VCaP (cell line): ENCODE results near the gene TASP1.
"Not testable (repeated sequence)": the region's sequence is repeated elsewhere in the genome, so short reads cannot be mapped to it uniquely, and the experiment has no call there.

Experiments used
- H3K27ac ChIP-seq: fragments of 450-650 bp; 2 replicates; pipeline ENCODE4 v1.5.1; 2017
- TF ChIP-seq, protein P1 (sequence below): fragments of 450-650 bp; conservative IDR thresholded peaks from 2 replicates; pipeline ENCODE4 v1.5.1; 2017; ENCODE audit warnings: mild to moderate bottlenecking, moderate library complexity

The TASP1 gene

DNA sequence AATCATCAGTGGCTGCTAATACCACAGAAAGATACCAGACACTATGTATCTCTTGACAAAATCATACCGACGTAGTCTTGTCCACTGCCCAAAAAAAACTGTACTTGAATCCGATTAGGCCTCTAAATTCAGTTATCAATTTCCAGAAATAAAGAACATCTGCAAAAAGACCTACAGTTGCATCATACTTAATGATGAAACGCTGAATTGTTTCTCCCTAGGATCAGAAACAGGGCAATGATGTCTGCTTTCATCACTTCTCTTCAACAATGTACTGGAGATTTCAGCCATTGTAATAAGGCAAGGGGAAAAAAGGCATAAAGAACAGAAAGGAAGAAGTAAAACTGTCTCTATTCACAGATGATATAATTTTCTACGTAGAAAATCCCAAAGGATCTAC lies 152.0 kb downstream of the TASP1 start:
- H3K27ac ChIP-seq = no peak overlapping the region
- TF ChIP-seq, protein P1, sequence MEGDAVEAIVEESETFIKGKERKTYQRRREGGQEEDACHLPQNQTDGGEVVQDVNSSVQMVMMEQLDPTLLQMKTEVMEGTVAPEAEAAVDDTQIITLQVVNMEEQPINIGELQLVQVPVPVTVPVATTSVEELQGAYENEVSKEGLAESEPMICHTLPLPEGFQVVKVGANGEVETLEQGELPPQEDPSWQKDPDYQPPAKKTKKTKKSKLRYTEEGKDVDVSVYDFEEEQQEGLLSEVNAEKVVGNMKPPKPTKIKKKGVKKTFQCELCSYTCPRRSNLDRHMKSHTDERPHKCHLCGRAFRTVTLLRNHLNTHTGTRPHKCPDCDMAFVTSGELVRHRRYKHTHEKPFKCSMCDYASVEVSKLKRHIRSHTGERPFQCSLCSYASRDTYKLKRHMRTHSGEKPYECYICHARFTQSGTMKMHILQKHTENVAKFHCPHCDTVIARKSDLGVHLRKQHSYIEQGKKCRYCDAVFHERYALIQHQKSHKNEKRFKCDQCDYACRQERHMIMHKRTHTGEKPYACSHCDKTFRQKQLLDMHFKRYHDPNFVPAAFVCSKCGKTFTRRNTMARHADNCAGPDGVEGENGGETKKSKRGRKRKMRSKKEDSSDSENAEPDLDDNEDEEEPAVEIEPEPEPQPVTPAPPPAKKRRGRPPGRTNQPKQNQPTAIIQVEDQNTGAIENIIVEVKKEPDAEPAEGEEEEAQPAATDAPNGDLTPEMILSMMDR = no peak

DNA sequence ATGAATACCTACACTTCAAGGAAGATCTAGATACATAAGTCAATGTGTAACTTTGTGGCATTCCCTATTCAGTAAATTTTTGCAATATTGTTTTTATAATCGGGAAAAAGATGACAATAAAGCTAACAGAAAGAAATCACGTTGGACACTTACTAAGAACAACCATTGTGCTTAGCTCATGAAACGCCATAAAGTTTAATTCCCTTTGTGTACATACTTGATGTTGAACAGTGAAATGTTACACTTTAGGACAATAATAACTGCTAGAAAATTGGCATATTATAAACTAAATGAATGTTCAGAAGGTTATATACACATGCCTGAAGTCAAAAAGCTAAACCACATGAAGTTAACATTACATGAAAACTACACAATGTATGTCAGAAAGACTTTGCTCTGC lies 153.2 kb downstream of the TASP1 start:
- no peak overlapping the region for H3K27ac ChIP-seq
- TF ChIP-seq, protein P1 = no peak

DNA sequence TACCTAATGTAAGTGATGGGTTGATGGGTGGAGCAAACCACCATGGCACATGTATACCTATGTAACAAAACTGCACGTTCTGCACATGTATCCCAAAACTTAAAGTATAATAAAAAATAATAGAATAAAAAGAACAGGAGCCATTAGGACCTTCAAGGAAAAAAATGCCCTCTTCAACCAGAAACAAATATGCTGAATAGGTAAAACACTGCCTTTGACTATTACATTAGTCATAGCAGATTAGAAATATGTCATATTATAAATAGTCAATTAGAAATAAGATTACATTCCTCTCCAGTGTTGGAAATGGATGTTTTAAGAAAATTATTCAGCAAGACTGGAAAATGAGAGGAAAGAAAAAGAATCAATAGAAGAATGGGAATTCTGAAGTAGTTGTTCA lies 153.7 kb downstream of the TASP1 start:
- H3K27ac ChIP-seq = not testable (repeated sequence)

DNA sequence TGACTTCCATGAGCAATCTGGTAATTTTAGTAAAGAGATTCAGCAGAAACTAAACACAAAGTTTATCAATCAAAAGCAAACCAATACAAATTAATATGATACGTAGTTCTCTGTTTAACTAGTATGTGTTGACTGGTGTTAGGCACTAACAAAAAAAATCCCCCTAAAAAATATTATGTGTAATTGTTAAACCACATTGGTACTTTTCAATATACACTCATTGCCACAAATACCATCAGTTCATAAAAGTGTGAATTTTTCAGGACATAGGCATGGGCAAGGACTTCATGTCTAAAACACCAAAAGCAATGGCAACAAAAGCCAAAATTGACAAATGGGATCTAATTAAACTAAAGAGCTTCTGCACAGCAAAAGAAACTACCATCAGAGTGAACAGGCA lies 155.3 kb downstream of the TASP1 start:
- not testable (repeated sequence) for H3K27ac ChIP-seq

DNA sequence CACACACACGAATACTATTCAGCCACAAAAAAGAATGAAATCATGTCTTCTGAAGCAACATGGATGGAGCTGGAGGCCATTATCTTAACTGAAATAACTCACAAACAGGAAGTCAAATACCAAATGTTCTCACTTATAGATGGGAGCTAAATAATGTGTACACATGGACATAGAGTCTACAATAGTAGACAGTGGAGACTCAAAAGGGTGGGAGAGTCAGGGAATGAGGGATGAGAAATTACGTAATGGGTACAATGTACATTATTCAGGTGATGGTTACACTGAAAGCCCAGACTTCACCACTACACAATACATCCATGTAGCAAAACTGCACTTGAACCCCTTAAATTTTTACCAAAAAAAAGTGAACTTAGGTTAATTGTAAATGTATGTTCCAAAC lies 160.4 kb downstream of the TASP1 start:
- no peak overlapping the region for H3K27ac ChIP-seq
- TF ChIP-seq, protein P1 = no peak

DNA sequence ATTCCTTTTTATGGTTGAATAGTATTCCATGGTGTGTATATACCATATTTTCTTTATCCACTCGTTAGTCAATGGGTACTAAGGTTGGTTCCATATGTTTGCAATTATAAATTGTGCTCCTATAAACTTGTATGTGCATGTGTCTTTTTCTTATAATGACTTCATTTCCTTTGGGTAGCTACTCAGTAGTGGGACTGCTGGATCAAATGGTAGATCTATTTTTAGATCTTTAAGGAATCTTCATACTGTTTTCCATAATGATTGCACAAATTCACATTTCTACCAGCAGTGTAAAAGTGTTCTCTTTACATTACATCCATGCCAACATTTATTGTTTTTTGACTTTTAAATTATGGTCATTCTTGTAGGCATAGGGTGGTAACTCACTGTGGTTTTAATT lies 164.3 kb downstream of the TASP1 start:
- TF ChIP-seq, protein P1 = no peak
- H3K27ac ChIP-seq = no peak overlapping the region

DNA sequence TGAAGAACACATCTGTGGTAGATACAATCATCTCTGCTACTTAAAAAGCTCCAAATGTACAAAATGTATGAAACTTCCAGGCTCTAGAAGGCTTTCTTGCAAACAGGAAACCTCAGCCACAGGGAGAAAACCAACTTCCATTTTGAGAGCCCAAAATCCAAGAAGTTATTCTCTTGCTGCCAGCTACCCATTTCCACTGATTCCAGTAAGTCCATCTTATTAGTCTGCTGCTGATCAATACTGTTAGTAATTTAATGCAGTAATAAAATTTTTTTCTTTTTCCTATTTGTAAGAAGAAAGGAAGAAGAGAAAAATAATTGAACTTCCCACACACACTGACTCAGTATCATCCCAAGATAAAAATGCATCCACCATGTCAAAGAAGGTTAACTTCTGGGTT lies 169.5 kb downstream of the TASP1 start:
- TF ChIP-seq, protein P1 = no peak
- no peak overlapping the region for H3K27ac ChIP-seq

DNA sequence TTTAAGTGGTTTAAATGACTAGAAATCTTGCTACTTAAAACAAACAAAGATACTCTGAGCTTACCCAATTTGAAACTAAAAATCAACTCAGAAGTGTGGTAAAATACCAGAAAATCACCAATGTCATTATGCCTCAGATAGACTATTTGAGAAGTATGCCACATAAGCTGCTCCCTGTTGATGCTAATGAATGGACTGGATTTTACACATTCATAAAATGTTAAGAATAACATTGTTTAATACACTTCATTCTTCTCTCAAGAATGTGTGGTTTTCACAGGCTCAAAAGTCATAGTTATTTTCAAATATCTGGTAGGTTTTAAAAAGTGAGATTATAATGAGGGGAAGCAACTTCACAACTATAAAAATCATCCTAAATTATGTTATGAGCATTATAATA lies 170.6 kb downstream of the TASP1 start:
- TF ChIP-seq, protein P1 = no peak
- no peak overlapping the region for H3K27ac ChIP-seq

DNA sequence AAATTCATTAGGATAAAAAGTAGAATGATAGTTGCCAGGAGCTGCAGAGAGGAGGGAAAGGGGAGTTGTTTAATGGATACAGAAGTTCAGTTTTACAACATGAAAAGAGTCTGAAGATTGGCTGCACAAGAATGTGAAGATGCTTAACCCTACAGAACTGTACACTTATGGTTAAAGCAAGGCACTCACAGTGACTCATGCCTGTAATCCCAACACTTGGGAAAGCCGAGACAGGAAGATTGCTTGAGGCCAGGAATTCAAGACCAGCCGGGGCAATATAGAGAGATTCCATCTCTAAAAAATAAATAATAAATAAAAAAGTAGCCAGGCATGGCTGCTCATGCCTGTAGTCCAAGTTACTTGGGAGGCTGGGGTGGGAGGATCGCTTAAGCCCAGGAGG lies 174.0 kb downstream of the TASP1 start:
- no peak overlapping the region for H3K27ac ChIP-seq
- TF ChIP-seq, protein P1 = no peak
